Endothelial cell of umbilical vein (primary cell): ENCODE results near the gene C15orf39. TPM values are rescaled to one million over a fixed set of nuclear protein-coding genes. Genes with fewer than 3 reads are reported as not detected.
"Not testable (repeated sequence)": the region's sequence is repeated elsewhere in the genome, so short reads cannot be mapped to it uniquely, and the experiment has no call there.

ENCODE experiments used
- BruUV-seq: library from RNA; stranded (reverse); fragments of 400-500 nt; replicated peaks from 2 replicates; lab custom pipeline; 2021; lab: Mats Ljungman, UMichigan
- CTCF ChIA-PET: fragments of 300-600, 350-600 bp; sonication (Branson Sonifier 250); formaldehyde crosslinking; loops from one replicate; lab custom pipeline; 2021; ENCODE audit warnings: antibody characterized with exemption, inconsistent platforms; lab: Charles Lee
- POLR2A ChIA-PET: fragments of 300-600, 350-600 bp; sonication (Branson Sonifier 250); formaldehyde crosslinking; loops from one replicate; lab custom pipeline; 2021; ENCODE audit warnings: antibody characterized with exemption, inconsistent platforms; lab: Charles Lee
- DNase-seq: peaks from one replicate; pipeline ENCODE4 v3.0.0-alpha.2; 2011; ENCODE audit warnings: low read depth, low spot score
- FAIRE-seq: peaks from 2 replicates; lab custom pipeline; 2011; peaks lifted over from hg19 to GRCh38; lab: Jason Lieb, UNC
- H2AFZ ChIP-seq: 2 replicates; pipeline ENCODE4 v1.6.0; 2012; ENCODE audit warnings: low read depth, low read length, control low read depth, inconsistent platforms
- H3K27ac ChIP-seq: 2 replicates; pipeline ENCODE4 v1.5.1; 2011; ENCODE audit warnings: low read depth, mild to moderate bottlenecking, control low read depth, low read length, moderate library complexity; ENCODE audit not compliant: insufficient read depth
- H3K27me3 ChIP-seq, 2 experiments: 2 replicates each; pipeline versions ENCODE4 v1.6.0 to v1.6.1; 2011; ENCODE audit warnings: low read length in 2 of 2, mixed read lengths in 1 of 2; ENCODE audit not compliant: control insufficient read depth in 2 of 2, insufficient read depth in 2 of 2
- H3K36me3 ChIP-seq, 2 experiments: 2 replicates in 1 of 2; 3 replicates in 1 of 2; pipeline ENCODE4 v1.5.1; 2011; ENCODE audit warnings: low read length in 2 of 2, mild to moderate bottlenecking in 1 of 2, moderate library complexity in 1 of 2; ENCODE audit not compliant: control insufficient read depth in 2 of 2, insufficient read depth in 2 of 2; ENCODE audit errors: extremely low read depth in 1 of 2
- H3K4me1 ChIP-seq: 3 replicates; pipeline ENCODE4 v1.5.1; 2011; ENCODE audit warnings: mild to moderate bottlenecking, low read length; ENCODE audit not compliant: control insufficient read depth, insufficient read depth; ENCODE audit errors: extremely low read depth
- H3K4me2 ChIP-seq: 2 replicates; pipeline ENCODE4 v1.6.1; 2011; ENCODE audit warnings: low read length, control low read depth, mixed read lengths; ENCODE audit not compliant: insufficient read depth
- H3K4me3 ChIP-seq, 3 experiments: fragments of 200-600 bp in 1 of 3; sonication (generic), shearing (Covaris generic) in 1 of 3; replicated peaks in 1 of 3; 2 replicates each; pipeline ENCODE4 v1.5.1; 2011 to 2016; ENCODE audit warnings: control low read depth in 3 of 3, low read length in 3 of 3, mild to moderate bottlenecking in 2 of 3, inconsistent platforms in 1 of 3, low read depth in 1 of 3, moderate library complexity in 1 of 3; ENCODE audit not compliant: insufficient read depth in 1 of 3
- H3K79me2 ChIP-seq: 2 replicates; pipeline ENCODE4 v1.6.0; 2012; ENCODE audit warnings: low read length, inconsistent platforms; ENCODE audit not compliant: control insufficient read depth, insufficient read depth
- H3K9ac ChIP-seq: replicated peaks from 2 replicates; pipeline ENCODE3; 2011; ENCODE audit warnings: low read length, control low read depth; ENCODE audit not compliant: insufficient read depth; ENCODE audit errors: extremely low read depth
- H3K9me1 ChIP-seq: replicated peaks from 3 replicates; pipeline ENCODE4 v1.6.0; 2011; ENCODE audit warnings: mild to moderate bottlenecking, low read length; ENCODE audit not compliant: control insufficient read depth, insufficient read depth; ENCODE audit errors: extremely low read depth
- H3K9me3 ChIP-seq: replicated peaks from 2 replicates; pipeline ENCODE4 v1.5.1; 2012; ENCODE audit warnings: low read length, inconsistent platforms; ENCODE audit not compliant: control insufficient read depth, insufficient read depth
- H4K20me1 ChIP-seq: replicated peaks from 2 replicates; pipeline ENCODE3; 2011; ENCODE audit warnings: mild to moderate bottlenecking, low read length; ENCODE audit not compliant: control insufficient read depth, insufficient read depth; ENCODE audit errors: extremely low read depth
- dilution Hi-C: fragments of 300-500 bp; cut with MboI; formaldehyde crosslinking; loops from one replicate; pipeline ENCODE4 v1.15.0; 2019; ENCODE audit warnings: low sequenced_read_pairs; ENCODE audit not compliant: extremely low pct_ligation_motif_present
- intact Hi-C: fragments of 100-400 bp; cut with micrococcal nuclease; formaldehyde crosslinking; loops from one replicate; pipeline ENCODE4 v1.10.0; 2022
- polyA plus RNA-seq, 4 experiments: library from polyadenylated mRNA; depleted of rRNA in 3 of 4; stranded (reverse) in 3 of 4; unstranded in 1 of 4; fragments of >200 nt; gene quantifications; 2 replicates each; pipeline versions ENCODE4 v1.2.1 to v1.2.3, GENCODE V29; 2011 to 2012; ENCODE audit warnings: missing spikeins in 1 of 4
- total RNA-seq: library from RNA; stranded (reverse); gene quantifications from 2 replicates; pipeline ENCODE4 v1.2.3, GENCODE V29; 2021

The C15orf39 gene
- total and polyA plus RNA-seq, 2 donors (not counting 3 experiments of a cell fraction or from before 2014, with no cell fraction given): 14.8 to 36.1 TPM

GRCh38 chr15:75258034-75258433, 56.4 kb downstream of the C15orf39 start, which contains the start of gene GOLGA6C:
Gene GOLGA6C, plus strand, starts transcription at chr15:75258334. Its CDS starts 265 bp downstream, at chr15:75258599.
- H4K20me1 ChIP-seq, intact Hi-C loops, H2AFZ ChIP-seq, H3K9me3 ChIP-seq, H3K79me2 ChIP-seq, H3K27me3 ChIP-seq, CTCF ChIA-PET, POLR2A ChIA-PET, BruUV-seq, dilution Hi-C loops, H3K4me3 ChIP-seq, H3K9me1 ChIP-seq, H3K4me2 ChIP-seq, FAIRE-seq, H3K4me1 ChIP-seq, H3K9ac ChIP-seq, H3K36me3 ChIP-seq, H3K27ac ChIP-seq, DNase-seq: not testable (repeated sequence)

- H3K9ac ChIP-seq, BruUV-seq, intact Hi-C loops, H3K36me3 ChIP-seq, H3K27me3 ChIP-seq, H3K9me1 ChIP-seq, H3K4me3 ChIP-seq, DNase-seq, POLR2A ChIA-PET, dilution Hi-C loops, H3K9me3 ChIP-seq, H3K4me1 ChIP-seq, H3K27ac ChIP-seq, H4K20me1 ChIP-seq, H3K79me2 ChIP-seq, H2AFZ ChIP-seq, CTCF ChIA-PET, FAIRE-seq, H3K4me2 ChIP-seq: not testable (repeated sequence)
Observed at GRCh38 chr15:75258620-75259343, 57.1 kb downstream of the C15orf39 start.

- intact Hi-C loops, H3K36me3 ChIP-seq, H3K9me1 ChIP-seq, H3K4me3 ChIP-seq, H3K9me3 ChIP-seq, H3K4me2 ChIP-seq, H2AFZ ChIP-seq, H3K4me1 ChIP-seq, H3K27me3 ChIP-seq, CTCF ChIA-PET, dilution Hi-C loops, H3K27ac ChIP-seq, FAIRE-seq, H3K9ac ChIP-seq, H4K20me1 ChIP-seq, DNase-seq, POLR2A ChIA-PET, H3K79me2 ChIP-seq, BruUV-seq: not testable (repeated sequence)
Observed at GRCh38 chr15:75259873-75260272, 58.2 kb downstream of the C15orf39 start.
